Parathyroid adenoma (tissue), 2 donors: Measurements from ENCODE around the gene POLR2I.

Source experiments
- H2AFZ ChIP-seq: fragments of 300-600 bp; sonication (generic); one replicate; pipeline ENCODE4 v1.7.0; 2017; ENCODE audit warnings: antibody characterized with exemption, mild to moderate bottlenecking
- H3K27ac ChIP-seq: fragments of 300-600 bp; sonication (generic); one replicate; pipeline ENCODE4 v1.7.0; 2017
- H3K27me3 ChIP-seq: fragments of 300-600 bp; sonication (generic); one replicate; pipeline ENCODE4 v1.7.0; 2017; ENCODE audit warnings: low read length; ENCODE audit not compliant: control insufficient read depth, insufficient read depth
- H3K36me3 ChIP-seq: fragments of 300-600 bp; sonication (generic); one replicate; pipeline ENCODE4 v1.7.0; 2017; ENCODE audit warnings: low read length; ENCODE audit not compliant: control insufficient read depth, insufficient read depth
- H3K4me1 ChIP-seq: fragments of 300-600 bp; sonication (generic); one replicate; pipeline ENCODE4 v1.7.0; 2017; ENCODE audit warnings: control low read depth
- H3K4me2 ChIP-seq: fragments of 300-600 bp; sonication (generic); one replicate; pipeline ENCODE4 v1.7.0; 2017; ENCODE audit warnings: low read length
- H3K4me3 ChIP-seq: fragments of 300-600 bp; sonication (generic); one replicate; pipeline ENCODE4 v1.7.0; 2017; ENCODE audit warnings: low read depth, low read length
- H3K79me2 ChIP-seq: fragments of 300-600 bp; sonication (generic); one replicate; pipeline ENCODE4 v1.7.0; 2017; ENCODE audit warnings: control low read depth
- H3K9ac ChIP-seq: fragments of 300-600 bp; sonication (generic); one replicate; pipeline ENCODE4 v1.7.0; 2017; ENCODE audit warnings: mild to moderate bottlenecking
- H3K9me3 ChIP-seq: fragments of 300-600 bp; sonication (generic); one replicate; pipeline ENCODE4 v1.7.0; 2017; ENCODE audit warnings: low read length; ENCODE audit not compliant: control insufficient read depth
- CTCF ChIP-seq: fragments of 300-600 bp; sonication (generic); IDR thresholded peaks from one replicate; pipeline ENCODE4 v1.7.0; 2017; ENCODE audit warnings: antibody characterized with exemption, mild to moderate bottlenecking
- donor health status: primary hyperparathyroidism.

Gene POLR2I

GRCh38 chr19:36152352-36153091 is 37.8 kb upstream of the POLR2I start, which contains the start of gene COX7A1:
TSS of gene COX7A1 (minus strand) at chr19:36152447. CDS start at chr19:36152407, 40 bp downstream.
- H3K4me1 ChIP-seq: no peaks in the 10 kb centered on the region
- H2AFZ ChIP-seq: peak within 1 kb of the TSS; percentile 92
- H3K36me3 ChIP-seq: no peaks in the 10 kb centered on the region
- H3K9me3 ChIP-seq: no peaks in the 10 kb centered on the region
- no peaks in the 10 kb centered on the region for H3K27me3 ChIP-seq
- peak within 1 kb of the TSS; percentile 95 for H3K9ac ChIP-seq
- peak within 1 kb of the TSS; percentile 98 for H3K27ac ChIP-seq
- H3K4me3 ChIP-seq: peak within 1 kb of the TSS; percentile 77
- H3K4me2 ChIP-seq: peak within 1 kb of the TSS; percentile 71
- TF ChIP-seq CTCF: no peak
- H3K79me2 ChIP-seq: peaks cover 4% of the 10 kb centered on the region

- no peak for TF ChIP-seq CTCF
- no peaks in the 10 kb centered on the region for H3K9me3 ChIP-seq
- H3K27me3 ChIP-seq: no peaks in the 10 kb centered on the region
- H3K4me3 ChIP-seq: peak overlapping the region; percentile 77
- no peaks in the 10 kb centered on the region for H3K36me3 ChIP-seq
- H3K9ac ChIP-seq: peak overlapping the region; percentile 95
- H3K79me2 ChIP-seq: peaks cover 4% of the 10 kb centered on the region
- peak overlapping the region; percentile 98 for H3K27ac ChIP-seq
- H3K4me2 ChIP-seq: peak overlapping the region; percentile 71
- no peaks in the 10 kb centered on the region for H3K4me1 ChIP-seq
- peak overlapping the region; percentile 92 for H2AFZ ChIP-seq
Measured at GRCh38 chr19:36152019-36152351, 37.3 kb upstream of the POLR2I start.

DNA sequence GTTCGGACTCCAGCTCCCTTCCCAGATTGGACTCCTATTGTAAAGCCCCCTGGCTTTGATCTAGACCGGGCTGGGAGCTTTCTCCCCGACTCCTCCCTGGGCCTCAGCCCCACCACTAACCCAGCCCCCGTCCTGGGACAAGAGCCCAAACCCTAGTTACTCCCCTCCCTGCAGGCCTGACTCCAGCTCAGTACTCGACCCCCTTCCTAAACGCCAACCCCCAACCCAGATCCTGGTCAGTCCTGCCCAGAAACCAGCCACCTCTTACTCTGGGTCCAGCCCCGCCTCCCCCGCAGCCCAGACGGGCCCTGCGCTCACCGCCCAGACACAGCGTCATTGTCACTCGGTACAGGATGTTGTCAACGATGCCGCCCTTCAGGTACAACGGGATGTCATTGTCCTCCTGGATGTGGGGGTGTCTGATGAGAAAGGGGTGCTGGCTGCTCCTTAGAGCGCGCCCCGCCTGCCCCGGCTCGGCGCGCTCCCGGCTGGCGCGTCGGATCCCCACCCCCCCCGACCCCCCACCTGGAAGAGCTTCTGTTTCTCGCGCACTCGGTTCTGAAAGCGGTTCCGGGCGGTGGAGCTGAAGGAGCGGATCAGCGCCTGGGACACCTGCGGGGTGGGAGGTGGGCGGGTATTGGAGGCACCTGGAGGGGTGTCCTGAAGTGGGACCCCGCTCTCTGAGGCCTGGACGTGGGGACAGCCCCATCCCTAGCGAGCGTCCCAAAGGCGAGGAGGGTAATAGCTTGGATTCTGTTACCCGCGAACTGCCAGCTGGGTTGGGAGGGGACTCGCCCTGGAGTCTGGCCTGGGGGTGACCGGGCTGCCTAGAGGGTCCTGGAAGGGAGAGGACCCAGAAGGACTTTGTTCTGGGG is 36.7 kb upstream of the POLR2I start:
- Histone ChIP-seq H3K4me3 (peak overlapping the region; percentile 77), H3K79me2 (peaks cover 4% of the 10 kb centered on the region), H3K9ac (peak overlapping the region; percentile 95), H3K36me3 (no peaks in the 10 kb centered on the region), H3K4me2 (peak overlapping the region; percentile 71), H3K27ac (peak overlapping the region; percentile 98), H3K27me3 (no peaks in the 10 kb centered on the region), H3K4me1 (no peaks in the 10 kb centered on the region), H2AFZ (peak overlapping the region; percentile 92), H3K9me3 (no peaks in the 10 kb centered on the region)
- TF ChIP-seq CTCF: no peak

DNA sequence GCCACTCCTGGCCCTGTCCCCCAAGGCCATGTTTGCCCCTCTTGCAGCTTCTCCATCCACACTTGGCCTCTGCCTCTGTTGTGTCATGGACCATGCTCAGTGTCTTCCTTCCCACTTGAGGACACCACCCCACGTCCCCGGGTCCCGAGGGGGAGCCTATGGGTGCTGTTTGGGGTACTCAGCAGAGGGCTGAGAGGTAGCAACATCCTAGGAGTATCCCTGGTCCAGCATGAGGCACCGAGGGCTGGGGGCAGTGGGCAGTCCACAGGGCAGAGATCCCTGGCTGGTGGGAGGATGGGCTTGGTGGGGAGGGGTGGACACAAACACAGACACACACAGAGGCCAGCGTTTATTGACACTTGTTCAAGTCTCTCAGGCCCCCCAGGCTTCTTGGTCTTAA is 35.9 kb upstream of the POLR2I start:
- no peak overlapping the region for H3K9ac ChIP-seq

More for the DNA sequence above, 35.9 kb upstream of the POLR2I start:
- Histone ChIP-seq H3K36me3 (no peaks in the 10 kb centered on the region), H3K4me3 (no peak overlapping the region), H3K79me2 (peaks cover 7% of the 10 kb centered on the region), H2AFZ (no peak overlapping the region), H3K4me1 (no peaks in the 10 kb centered on the region), H3K27ac (peak overlapping the region; percentile 98), H3K9me3 (no peaks in the 10 kb centered on the region), H3K4me2 (no peak overlapping the region), H3K27me3 (no peaks in the 10 kb centered on the region)
- no peak for TF ChIP-seq CTCF
